Measurements from ENCODE around the gene SCAMP3.
A peak's percentile ranks its signal among the peaks of the same experiment; 100 is the strongest.

Gene SCAMP3

DNA sequence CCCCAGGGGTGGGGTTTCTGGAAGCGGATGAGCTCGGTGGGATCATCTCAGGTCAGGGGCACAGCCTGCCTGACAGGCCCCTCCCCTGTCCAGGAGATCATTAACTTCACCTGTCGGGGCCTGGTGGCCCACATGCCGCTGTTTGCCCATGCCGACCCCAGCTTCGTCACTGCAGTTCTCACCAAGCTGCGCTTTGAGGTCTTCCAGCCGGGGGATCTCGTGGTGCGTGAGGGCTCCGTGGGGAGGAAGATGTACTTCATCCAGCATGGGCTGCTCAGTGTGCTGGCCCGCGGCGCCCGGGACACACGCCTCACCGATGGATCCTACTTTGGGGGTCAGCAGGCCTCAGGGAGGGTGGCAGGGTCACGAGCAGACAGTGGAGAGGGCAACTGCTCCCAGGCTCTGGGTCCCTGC lies 23.5 kb upstream of the SCAMP3 start:
- no peak for DNase-seq (ENCODE audit: low read depth, low spot score)

DNA sequence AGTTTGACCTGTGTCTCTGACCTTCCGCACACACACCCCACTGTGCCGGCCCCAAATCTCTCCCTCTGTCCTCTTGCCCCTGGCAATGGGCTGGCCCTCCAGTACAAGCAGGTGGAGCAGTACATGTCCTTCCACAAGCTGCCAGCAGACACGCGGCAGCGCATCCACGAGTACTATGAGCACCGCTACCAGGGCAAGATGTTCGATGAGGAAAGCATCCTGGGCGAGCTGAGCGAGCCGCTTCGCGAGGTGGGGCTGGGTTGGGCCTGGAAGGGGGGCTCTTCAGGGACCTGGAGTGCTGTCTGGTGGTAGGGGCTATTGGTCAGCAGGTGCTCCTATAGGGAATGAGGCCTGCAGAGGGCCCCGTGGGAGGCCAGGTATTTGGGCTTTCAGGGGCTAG lies 22.9 kb upstream of the SCAMP3 start:
- no peak for DNase-seq (ENCODE audit: low read depth, low spot score)

DNA sequence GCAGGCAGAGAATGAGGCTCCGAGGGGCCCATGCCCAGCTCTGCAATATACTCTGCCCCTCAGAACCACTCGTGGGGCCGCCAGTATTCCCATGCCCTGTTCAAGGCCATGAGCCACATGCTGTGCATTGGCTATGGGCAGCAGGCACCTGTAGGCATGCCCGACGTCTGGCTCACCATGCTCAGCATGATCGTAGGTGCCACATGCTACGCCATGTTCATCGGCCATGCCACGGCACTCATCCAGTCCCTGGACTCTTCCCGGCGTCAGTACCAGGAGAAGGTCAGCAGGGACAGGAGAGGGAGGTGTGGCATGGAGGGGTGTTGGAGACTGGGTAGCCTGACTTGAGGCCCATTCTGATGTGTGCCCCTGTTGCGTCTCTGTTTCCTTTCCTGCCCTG lies 22.3 kb upstream of the SCAMP3 start:
- DNase-seq (ENCODE audit: low read depth, low spot score), result no peak

DNA sequence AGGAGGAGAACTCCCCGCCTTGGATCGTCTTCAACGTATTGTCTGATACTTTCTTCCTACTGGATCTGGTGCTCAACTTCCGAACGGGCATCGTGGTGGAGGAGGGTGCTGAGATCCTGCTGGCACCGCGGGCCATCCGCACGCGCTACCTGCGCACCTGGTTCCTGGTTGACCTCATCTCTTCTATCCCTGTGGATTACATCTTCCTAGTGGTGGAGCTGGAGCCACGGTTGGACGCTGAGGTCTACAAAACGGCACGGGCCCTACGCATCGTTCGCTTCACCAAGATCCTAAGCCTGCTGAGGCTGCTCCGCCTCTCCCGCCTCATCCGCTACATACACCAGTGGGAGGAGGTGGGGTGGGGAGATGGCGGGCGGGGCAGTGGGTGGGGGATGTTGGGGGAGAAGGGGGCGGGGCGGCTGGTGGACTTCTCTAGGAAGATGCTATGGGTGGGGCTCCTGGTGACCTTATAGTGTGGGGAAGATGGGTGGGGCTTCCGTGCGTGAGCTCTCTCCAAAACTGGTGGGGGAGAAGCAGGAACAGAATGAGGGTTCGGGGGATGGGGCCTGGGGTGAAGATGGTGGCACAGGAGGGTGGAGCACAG lies 20.4 kb upstream of the SCAMP3 start:
- DNase-seq (ENCODE audit: low read depth, low spot score), result no peak

DNA sequence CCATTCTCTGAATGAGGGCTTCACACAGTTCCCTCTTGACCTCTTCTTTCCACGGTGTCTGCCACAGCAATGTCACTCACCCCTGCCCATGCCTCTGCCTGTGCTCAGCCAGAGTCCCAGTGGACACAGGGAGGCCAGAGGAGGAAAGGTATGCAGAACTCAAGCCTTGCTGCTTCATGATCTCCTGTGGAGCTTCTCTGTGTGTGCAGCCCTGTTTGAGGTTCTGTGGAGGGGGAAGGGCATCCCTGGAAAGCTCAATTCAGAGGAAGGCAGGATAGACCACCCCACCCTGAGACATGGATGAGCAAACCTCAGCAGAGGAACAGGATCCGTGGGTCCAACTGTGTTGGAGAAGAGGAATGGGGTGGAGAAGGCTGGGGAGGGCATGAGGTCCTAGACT lies 17.1 kb upstream of the SCAMP3 start:
- DNase-seq (ENCODE audit: low read depth, low spot score), result no peak

DNA sequence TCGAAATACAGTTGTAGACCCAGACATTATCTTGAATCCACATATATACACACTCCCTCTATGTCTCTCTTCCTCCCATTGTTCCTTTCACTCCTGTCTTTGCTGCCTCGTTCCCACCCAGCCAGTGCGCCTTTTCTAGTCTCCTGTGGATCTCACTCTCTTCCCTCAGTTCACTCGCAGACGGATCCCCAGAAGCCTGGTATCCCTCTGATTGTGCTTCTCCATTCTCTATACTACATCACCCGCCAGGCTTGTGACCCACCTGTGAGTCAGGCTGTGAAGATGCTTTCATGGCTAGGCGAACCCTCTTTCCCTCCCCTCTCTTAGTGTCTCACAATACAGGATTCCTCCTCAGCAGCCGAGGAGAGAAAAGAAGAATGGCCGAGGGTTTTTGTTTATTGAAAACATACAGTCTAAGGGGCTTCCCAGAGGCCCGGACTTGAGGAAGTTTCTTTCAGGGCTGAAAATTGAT lies 16.6 kb upstream of the SCAMP3 start:
- DNase-seq (ENCODE audit: low read depth, low spot score), result no peak

DNA sequence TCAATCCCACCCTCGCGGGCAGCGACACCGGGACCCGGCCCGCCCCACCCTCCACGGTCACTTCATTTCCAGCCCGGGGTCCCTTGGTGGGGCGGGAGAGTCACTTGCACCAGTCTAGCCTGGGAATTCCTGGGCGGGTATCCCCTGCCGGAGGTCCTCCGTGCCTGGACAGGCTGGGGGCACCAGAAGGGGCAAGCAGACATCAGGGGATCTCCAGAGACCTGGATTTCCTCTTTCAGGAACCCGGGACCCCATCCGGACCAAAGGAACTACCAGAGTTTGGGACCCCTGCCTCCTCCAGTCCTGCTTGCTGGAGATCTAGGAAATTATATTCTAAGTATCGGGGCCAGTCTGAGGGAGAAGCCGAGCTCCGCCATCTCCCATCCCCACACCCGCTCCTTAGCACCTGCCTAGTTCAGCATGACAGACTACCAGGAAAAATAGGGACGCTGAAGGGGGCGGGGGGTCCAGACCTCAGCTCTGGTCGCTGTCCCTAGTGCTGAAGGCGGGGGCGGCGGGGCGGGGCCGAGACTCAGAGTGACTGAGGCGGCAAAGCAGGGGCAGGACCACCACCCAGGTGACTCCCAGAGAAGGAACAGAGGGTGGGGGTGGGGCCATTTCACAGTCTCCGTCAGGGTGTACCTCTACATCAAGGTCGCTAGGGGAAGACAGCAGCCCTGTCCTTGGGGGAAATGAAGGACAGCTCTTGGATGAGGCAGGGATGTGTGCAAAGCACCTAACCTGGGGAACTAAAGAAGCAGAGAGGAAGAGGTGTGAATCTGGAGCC lies 15.9 kb upstream of the SCAMP3 start:
- peak; percentile 95 for DNase-seq (ENCODE audit: low read depth, low spot score)

DNA sequence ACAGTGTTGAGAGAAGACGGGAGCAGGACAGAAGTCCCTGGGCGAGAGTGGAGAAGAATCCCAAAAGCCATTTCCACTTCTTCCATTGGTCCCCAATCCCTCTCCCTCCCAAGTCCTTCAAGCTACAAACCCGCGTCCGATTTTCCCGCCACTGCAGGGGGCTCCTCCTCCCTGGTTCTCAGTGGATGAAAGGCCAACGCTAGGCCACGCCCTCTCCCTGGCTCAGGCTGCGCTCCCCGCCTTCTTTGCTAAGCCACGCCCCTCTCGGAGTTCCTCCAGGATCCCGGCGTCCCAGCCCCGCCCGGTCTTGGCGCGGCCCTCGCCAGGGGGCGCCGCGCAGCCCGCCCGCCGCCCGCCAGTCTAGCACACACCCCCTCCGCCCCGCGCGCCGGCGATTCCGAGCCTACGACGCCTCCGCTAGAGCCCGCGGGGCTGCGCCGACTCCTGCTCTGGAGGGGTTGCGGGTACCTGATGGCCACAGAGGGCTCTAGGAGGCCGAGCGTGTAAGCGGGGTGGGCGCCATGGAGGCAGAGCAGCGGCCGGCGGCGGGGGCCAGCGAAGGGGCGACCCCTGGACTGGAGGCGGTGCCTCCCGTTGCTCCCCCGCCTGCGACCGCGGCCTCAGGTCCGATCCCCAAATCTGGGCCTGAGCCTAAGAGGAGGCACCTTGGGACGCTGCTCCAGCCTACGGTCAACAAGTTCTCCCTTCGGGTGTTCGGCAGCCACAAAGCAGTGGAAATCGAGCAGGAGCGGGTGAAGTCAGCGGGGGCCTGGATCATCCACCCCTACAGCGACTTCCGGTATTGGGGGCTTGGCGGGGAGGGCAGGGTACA lies 15.1 kb upstream of the SCAMP3 start, which contains the start of gene HCN3:
TSS of gene HCN3 (plus strand) at position 394 of the 832 bp plus-strand sequence. CDS start at position 522, 128 bp downstream.
- DNase-seq (ENCODE audit: low read depth, low spot score), result peak; percentile 98

DNA sequence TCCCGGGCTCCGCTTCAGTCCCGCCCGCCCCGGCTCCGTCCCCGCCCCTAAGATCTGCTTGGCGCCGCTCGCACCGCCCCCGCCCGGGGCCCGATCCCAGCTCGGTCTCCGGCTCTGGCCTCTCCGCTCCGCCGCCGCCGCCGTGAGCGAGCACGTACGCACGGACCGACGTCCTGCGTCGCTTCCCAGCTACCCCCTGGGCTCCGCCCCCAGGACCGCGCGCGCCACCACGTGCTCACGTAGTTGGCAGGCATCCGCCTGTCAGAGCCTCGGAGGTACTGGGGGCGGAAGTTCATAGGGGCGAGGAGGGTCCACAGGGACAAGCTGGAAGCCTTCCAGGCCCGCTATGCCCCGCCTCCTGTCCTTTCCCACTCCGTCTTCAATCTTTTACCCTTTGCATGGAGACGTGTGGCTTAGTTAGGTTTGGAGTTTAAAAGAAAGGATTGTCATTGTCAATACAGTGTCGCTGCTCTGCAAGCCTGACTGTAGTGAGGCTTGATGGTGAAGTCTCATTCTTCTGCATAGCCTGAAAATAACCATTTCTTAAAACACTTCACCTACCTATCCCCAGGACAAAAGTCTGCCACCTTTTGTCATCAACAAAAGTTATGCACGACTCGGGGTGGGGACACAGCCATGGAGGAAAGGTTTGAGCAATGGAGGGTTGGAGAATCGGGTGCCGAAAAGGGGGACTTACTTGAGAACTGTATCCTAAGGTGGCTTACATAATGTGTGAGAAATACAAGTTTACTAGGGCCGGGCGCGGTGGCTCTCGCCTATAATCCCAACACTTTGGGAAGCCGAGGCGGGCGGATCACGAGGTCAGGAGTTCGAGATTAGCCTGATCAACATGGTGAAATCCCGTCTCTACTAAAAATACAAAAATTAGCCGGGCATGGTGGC lies 11.4 kb upstream of the SCAMP3 start, which contains the start of gene CLK2:
TSS of gene CLK2 (minus strand) at position 162 of the 903 bp plus-strand sequence. CDS start 2,527 bp downstream, outside the sequence.
- DNase-seq (ENCODE audit: low read depth, low spot score), result peak; percentile 98

DNA sequence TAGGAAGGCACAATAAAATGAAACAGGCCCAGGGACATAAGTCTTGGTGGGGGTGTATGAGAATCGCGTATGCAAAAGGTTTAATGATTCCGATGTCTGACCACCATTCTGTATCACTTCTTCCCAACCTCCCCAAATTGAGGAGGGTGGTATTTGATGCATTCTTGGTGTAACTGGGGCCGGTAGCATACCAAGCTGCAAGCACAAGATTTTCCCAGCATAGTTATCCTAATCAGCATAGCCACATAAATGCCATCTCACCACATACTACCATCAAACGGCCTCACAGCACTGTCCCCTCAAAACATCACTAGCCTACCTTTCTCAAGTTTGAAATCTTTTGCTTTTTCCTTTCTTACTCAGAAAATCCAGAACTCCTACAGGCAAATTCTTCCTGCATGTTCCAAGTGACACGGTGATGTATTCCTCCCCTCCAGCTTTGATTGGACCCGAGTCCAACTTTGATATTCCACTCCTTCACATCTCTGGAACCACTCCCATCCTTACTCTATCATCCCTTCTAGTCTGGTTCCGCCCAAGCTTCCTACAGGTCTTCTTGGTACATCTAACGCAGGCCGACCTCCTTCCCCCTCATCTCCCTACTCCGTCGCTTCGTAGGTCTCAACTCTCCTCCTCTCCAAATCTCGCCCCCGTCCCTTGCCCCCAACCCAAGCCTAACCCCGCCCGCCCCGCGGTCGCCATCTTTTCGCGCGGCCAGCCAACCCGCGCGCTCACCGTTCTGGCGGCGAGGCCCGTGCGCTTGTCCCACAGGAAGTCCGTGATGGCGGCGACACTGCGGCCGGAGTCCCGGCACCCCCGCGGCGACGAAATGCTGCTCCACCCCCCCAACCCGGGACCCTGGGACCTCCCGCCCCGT lies 10.5 kb upstream of the SCAMP3 start:
- DNase-seq (ENCODE audit: low read depth, low spot score), result no peak

DNA sequence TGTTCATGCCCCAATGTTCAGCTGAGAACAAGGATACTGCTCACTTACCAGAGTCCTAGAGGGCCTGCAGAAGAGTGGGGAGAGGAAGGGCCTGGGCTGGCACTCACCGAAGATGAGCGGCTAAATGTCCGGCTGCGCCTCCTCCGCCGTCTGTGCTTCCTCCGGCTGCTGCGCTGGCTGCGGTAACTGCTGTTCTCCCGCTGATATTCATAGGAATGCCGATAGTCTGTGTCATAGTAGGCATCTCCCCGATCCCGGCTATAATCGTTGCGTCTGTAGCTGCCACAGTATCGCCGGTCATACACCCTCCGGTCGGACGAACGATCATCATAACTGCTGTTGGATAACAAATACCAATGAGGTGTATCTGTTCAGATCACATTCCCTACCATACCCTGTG lies 7.2 kb upstream of the SCAMP3 start:
- no peak for DNase-seq (ENCODE audit: low read depth, low spot score)

DNA sequence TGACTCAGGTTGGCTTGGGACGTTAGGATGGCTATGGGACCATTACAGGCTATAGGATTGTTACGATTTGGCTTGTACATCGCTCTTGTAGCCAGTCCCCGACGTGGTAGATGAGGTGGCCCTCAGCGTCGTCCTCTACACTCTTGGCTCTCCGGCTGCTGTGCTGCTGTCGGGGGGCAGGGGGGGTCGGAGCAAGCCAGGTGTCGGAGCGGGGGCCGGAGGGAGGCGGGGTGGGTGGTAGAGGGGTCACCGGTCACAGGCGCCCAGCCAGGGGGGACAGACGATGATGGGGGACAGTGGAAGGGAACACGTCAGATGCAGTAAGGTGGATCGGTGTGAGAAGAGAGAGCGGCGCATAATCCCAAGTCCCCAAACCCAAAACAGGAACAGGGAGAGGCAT lies 6.5 kb upstream of the SCAMP3 start:
- no peak for DNase-seq (ENCODE audit: low read depth, low spot score)

DNA sequence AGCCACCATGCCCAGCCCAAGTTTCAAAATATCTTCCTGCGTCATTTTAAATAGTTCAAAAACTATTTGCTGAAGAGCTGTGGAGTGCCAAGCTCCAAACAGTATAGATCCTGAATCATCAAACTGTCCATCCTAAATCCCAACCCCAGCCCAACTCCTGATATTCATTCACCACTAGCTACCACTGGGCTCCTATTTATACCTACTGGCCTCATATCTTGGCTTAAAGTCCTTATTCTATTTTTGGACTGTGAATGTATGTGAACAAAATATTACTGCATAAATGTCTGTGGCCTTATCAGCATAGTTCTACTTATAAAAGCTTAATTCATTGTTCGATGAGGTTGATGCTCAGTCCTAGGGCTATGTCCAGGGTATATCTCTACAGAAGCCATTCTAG lies 5.2 kb upstream of the SCAMP3 start:
- DNase-seq (ENCODE audit: low read depth, low spot score), result no peak

DNA sequence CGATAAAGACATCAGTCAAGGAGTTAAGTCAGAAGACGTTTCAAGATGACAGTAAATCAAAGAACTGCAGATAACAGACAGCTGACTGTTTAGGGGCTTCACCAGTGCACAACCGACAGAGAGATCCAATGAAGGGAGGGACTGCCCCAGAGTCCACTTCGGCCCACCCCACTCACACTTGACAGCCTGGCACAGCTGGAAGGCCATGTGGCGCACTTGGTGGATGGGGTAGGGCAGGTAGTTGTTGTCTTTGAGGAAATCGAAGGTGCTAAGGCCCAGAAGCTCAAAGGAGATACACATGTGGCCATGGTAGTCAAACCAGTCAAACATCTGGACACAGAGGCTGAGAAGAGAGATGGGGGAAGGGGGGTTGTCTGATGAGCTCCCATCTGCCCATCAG lies 4.4 kb upstream of the SCAMP3 start:
- no peak for DNase-seq (ENCODE audit: low read depth, low spot score)

DNA sequence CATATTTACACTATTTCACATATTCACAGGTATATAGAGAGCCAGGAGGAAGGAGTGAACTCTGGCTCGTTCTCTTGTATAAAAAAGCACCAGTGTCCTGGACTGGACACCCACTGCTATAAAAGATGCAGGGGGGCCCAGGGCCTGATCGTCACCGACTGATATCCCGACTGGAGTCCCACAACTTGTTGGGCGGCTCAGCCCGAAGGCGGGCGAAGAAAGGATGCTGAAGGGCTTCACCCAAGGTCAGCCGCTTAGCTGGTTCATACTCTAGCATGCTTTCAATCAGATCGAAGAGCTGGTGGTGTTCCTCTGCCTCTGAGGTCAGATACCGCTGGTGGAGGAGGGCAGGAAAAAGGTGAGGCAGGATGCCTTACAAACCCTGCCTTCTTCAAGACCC lies 907 bp upstream of the SCAMP3 start:
- DNase-seq (ENCODE audit: low read depth, low spot score), result no peak

DNA sequence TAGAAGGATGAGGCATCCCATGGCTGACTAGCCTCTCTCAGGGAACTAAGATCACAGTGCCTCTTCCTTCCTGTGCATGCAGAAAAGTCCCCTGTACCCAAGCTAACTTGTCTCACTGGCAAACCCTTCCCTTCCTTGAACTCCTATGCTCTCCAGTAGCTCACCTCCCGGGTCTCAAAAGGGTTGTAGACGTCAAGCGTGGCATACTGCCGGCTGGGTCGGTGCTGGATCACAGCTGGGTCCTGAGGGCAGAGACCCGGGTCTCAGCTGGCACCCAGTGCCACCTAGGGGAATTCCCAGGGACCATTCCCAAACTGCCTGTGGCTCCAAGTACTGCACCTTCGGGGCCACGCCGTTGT lies 688 bp downstream of the SCAMP3 start:
- DNase-seq (ENCODE audit: low read depth, low spot score), result no peak

DNA sequence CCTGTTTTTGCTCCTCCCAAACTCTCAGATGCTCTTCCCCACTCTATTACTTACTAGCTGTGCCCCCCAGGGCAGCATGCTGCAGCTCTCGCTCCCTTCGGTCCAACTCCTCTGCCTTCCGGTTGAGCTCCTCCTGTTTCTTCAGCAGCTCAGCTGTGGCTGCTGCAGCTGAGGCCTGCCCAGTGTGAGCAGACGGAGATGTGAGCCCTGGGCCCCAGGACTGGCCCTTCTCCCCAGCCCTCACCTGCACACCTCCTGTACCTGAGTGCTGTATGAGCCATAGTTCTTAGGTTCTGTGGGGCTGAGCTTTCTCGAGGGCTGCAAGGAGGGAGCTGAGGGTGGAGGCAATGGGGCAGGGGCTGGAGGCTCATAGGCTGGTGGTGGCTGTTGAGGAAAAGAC lies 1.9 kb downstream of the SCAMP3 start:
- DNase-seq (ENCODE audit: low read depth, low spot score), result no peak

DNA sequence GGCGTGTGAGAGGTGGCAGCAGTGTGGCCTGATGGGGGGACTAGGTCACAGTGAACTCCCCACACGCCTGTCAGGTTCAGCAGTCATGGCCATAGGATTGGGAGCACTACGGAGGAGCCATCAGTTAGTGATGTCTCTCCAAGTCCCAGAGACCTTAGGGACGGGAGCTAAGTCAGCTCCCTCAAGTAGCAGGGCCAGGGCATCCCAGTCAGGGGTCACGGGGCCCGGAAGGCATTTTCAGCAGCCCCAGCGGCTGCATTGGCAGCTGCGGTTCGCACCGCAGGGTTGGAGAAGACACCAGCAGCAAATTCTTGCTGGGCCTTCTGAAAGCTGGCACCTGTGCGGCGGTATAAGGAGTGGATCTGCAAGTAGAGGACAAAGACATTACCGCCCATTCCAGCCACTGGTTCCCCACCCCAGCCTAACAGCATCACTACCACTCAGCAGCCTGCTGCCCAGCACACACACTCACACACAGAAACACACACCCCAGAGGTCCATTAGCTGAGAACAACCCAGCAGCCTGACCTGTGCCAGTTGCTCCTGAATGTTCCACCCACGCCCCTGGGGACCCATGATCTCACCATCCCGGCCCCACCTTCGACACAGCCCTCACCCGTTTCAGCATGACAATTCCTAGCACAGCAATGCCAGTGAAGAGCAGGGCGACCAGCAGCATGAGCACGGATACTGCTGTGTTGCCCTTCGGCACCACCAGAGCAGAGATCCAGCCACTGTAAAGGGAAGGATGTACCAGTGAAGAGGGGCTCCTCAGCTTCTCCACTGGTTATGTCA lies 5.9 kb downstream of the SCAMP3 start:
- no peak for DNase-seq (ENCODE audit: low read depth, low spot score)

DNA sequence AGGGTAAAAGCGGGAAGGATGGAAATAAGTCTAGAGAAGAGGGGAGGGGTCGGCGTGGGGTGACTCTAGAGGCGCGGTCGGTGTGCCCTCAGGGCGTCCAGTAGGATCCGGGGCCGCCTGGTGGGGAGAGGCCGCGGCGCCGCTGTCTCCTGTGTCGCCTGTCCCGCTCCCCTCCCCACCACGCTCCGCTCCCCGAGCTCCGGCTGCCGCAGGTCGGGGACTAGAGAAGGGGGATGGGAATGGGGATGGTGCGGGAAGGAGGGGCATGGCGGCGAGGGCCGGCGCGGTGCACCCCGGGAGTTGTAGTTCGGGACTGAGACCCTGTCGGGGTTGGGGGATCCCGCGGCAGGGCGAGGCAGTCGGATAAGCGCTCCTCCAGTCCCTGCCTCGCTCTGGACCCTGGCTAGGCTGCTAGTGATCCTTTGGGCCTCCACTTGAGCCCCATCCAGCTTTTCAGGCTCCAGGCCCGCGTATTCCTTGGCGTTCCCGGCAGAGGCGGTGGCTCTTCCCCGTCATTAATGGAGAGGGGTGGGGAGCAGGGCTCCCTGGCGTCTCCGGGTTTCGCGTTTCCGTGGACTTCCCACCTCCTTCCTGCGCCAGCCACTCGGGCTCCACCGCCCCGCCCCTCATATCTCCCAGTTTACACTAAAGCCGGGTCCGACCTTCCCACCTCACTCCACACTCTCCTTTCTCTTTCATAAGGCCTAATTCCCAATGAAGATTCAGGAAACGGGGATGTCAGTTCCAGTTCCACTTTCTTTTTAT lies 6.7 kb downstream of the SCAMP3 start, which contains the start of gene ENTREP3:
TSS of gene ENTREP3 (minus strand) at position 241 of the 765 bp plus-strand sequence. CDS start 606 bp downstream, outside the sequence.
- peak; percentile 89 for DNase-seq (ENCODE audit: low read depth, low spot score)
